Epithelial cell of prostate (primary cell): ENCODE data around the gene ITGAD.
"Not testable (repeated sequence)": the region's sequence is repeated elsewhere in the genome, so short reads cannot be mapped to it uniquely, and the experiment has no call there.

Experiments
- DNase-seq: peaks from one replicate; pipeline ENCODE4 v3.0.0-alpha.2; 2011; ENCODE audit warnings: low read depth, low spot score
- H3K27ac ChIP-seq: fragments of 450-650 bp; 2 replicates; pipeline ENCODE4 v1.5.1; 2017; ENCODE audit warnings: mild to moderate bottlenecking

The ITGAD gene

GRCh38 chr16:31428279-31428597, 35.1 kb downstream of the ITGAD start, which contains the start of gene COX6A2:
TSS of gene COX6A2 (minus strand) at chr16:31428360. CDS start at chr16:31428325, 35 bp downstream.
- no peak within 1 kb of the TSS for H3K27ac ChIP-seq
- DNase-seq, result no peak

DNA sequence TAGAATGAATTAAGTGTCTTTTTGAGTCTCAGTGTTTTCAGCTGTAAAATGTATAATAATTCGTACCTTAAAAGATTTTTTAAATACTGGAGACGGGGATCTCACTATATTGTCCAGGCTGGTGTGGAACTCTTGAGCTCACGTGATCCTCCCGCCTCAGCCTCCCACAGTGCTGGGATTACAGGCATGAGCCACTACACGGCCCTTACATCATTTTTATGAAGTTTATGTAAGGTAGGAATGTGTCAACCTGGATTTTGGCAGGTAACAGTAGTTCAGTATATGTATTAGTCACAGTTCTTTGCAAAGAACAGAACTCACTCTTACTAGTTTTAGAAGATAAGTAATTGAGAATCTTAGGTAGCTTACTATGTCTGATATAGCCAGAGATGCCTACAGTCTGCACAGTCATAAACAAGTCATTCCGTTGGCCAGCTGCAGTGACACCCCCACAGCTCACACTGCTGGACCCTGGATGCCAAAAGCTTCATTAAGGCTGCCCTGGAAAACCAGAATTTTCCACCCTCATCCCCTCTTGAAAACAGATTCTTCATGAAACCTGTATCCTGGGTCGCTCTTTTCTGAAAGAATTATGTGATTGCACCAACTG, 35.6 kb downstream of the ITGAD start:
- DNase-seq, result peak; percentile 36
- no peak overlapping the region for H3K27ac ChIP-seq

- H3K27ac ChIP-seq, result no peak overlapping the region
- no peak for DNase-seq
Measured at GRCh38 chr16:31429314-31429713, 36.2 kb downstream of the ITGAD start.

DNA sequence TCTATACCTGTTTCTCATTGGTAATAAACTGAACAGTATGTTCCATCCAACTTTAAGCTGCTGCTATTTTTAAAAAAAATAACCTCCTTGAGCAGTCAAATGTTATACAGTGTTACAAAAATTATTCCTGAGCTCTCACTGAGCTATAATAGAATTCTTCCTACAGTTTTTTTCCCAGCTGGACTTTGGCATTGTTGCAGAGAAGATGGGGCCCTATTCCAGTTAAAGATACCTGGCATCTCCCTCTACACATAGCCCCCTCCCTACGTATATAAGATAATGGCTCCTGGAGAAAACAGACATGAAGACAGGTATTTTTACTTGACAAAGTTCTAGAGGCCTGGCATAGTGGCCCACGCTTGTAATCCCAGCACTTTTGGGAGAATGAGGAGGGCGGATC, 36.7 kb downstream of the ITGAD start:
- DNase-seq, result no peak

DNA sequence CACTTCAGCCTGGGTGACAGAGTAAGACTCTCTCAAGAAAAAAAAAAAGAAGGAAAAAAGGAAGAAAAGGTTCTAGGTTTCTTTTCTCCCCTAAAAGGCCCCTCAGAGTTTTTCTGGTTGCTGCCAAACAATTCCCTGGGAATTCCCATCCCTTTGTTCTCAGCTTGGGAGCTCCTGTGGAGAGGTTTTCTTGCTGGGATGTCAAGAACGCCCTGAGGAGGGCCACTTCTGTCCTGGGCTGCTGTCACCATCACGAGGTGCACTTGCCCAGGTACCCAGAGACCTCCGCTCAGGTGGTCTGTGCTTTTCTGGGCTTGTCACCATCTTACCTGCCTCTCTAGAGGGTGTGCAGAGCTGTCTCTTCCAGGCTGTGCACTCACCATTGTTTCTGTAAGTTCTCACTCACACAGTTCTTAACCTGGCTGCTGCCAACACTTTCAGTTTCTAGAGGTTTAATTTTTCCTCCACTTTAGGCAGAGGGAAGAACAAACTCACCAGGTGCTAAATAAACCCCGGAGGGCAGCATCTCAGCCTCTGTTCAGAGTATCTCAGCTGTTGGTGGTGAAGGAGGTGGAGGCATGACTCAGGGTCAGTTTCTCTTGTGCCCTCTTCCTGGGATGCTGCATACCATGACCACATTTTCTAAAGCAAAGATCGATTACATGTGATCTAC, 37.4 kb downstream of the ITGAD start:
- no peak for DNase-seq
- H3K27ac ChIP-seq, result no peak overlapping the region

More for the DNA sequence above, 36.7 kb downstream of the ITGAD start:
- no peak overlapping the region for H3K27ac ChIP-seq

GRCh38 chr16:31435341-31436220, 42.4 kb downstream of the ITGAD start:
- H3K27ac ChIP-seq, result no peak overlapping the region
- no peak for DNase-seq

- no peak overlapping the region for H3K27ac ChIP-seq
- no peak for DNase-seq
Measured at GRCh38 chr16:31436221-31437045, 43.3 kb downstream of the ITGAD start.

DNA sequence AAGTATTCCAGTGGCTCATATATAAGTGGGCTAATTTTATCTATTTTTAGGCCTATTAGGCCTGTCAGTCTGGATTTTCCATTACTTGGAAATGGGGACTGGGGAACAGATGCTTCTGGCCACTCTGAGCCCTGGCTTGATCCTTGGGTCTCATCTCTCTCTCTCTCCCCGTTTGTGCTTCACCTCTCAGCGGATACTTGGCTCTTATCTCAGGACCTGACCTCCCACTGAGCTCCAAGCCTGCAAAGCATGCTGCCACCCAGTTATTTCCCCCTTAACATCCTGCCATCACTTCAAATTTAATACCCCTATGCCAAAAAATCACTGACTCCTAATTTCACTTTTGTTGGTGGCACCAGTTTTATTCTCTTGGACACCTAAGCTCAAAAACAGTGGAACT, 45.3 kb downstream of the ITGAD start:
- DNase-seq, result no peak
- no peak overlapping the region for H3K27ac ChIP-seq

GRCh38 chr16:31439023-31439422, 45.9 kb downstream of the ITGAD start:
- not testable (repeated sequence) for H3K27ac ChIP-seq, DNase-seq

DNA sequence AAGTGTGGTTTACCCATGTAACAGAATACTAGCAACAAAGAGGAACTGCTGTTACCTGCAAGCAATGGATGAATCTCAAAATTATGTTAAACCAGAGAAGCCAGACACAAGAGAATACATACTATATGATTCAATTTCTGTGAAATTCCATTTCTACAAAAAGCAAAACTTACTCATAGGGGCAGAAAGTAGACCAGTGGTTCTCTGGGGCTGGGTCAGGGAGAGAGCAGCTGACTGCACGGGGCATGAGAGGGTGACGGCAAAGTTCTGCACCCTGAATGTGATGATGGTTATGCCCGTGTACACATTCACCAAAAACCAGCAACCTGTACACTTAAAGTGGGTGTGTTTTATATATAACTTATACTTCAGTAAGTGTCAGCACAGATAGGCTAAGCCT, 46.4 kb downstream of the ITGAD start:
- H3K27ac ChIP-seq, result no peak overlapping the region
- no peak for DNase-seq

GRCh38 chr16:31440516-31441184, 47.5 kb downstream of the ITGAD start:
- H3K27ac ChIP-seq, result peak overlapping the region; percentile 9
- no peak for DNase-seq

DNA sequence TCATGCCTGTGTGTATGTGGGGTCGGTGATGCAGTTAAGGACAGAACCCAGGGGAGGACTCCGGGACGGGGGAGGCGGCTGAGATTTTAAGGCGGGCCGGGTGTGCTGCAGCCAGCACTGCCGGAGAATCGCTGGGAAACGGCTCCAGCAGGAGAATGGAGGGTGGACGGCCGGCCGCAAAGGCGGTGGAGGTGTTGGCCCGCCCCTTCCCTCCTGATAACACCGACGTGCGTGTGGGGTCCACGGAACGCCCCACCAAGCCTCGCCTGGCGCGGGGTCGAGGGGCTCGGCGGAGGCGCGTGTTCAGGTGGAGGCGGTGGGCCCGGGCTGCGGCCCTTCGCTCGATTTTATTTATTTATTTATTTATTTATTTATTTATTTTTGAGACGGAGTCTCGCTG, 48.8 kb downstream of the ITGAD start:
- no peak overlapping the region for H3K27ac ChIP-seq
- no peak for DNase-seq

- not testable (repeated sequence) for DNase-seq, H3K27ac ChIP-seq
Measured at GRCh38 chr16:31445931-31446330, 52.8 kb downstream of the ITGAD start.

- H3K27ac ChIP-seq, result peak overlapping the region; percentile 97
- DNase-seq, result no peak
Measured at GRCh38 chr16:31451201-31451600, 58.1 kb downstream of the ITGAD start.

GRCh38 chr16:31451681-31452351, 58.7 kb downstream of the ITGAD start:
- DNase-seq, result peak; percentile 52
- H3K27ac ChIP-seq, result peak overlapping the region; percentile 97

DNA sequence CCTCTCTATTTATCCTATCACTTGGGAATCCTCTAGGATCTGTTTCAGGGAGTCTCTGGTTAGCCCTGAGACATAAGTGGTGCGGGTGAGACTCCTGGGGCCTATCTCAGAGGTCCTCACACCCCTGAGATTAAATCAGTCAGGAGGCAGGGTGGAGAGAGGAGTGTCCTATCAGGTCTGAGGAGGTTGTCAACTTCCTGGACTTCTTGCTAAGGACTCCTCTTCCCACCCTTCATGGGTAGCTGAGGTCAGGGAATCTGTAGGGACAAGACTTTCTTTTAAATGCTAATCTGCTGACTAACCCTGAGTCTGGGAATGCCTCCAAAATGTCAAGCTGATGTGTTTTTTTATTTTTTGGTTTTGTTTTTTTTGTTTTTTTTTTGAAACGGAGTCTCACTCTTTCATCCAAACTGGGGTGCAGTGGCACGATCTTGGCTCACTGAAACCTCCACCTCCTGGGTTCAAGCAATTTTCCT, 59.5 kb downstream of the ITGAD start:
- DNase-seq, result peak; percentile 67
- peak overlapping the region; percentile 97 for H3K27ac ChIP-seq

- H3K27ac ChIP-seq, result peak overlapping the region; percentile 97
- DNase-seq, result no peak
Measured at GRCh38 chr16:31453255-31454204, 60.4 kb downstream of the ITGAD start.
